SU-DHL-6 (cell line): ENCODE data around the gene STYX.

Experiments used
- H2AFZ ChIP-seq: fragments of 200-600 bp; sonication (generic); 2 replicates; pipeline ENCODE4 v1.6.1; 2014; ENCODE audit warnings: low read depth, mild to moderate bottlenecking, moderate library complexity, mixed read lengths, antibody characterized with exemption, low read length; ENCODE audit not compliant: severe bottlenecking
- H3F3A ChIP-seq: fragments of 200-600 bp; shearing (Covaris generic); 2 replicates; pipeline ENCODE4 v1.6.0; 2016; ENCODE audit warnings: antibody characterized with exemption, mild to moderate bottlenecking; ENCODE audit not compliant: insufficient read depth
- H3K27ac ChIP-seq: fragments of 200-600 bp; sonication (generic); 2 replicates; pipeline ENCODE4 v1.5.1; 2016; ENCODE audit warnings: low read depth, mild to moderate bottlenecking, low read length, moderate library complexity, mixed read lengths
- H3K27me3 ChIP-seq: fragments of 200-600 bp; sonication (generic), shearing (Covaris generic); 2 replicates; pipeline ENCODE4 v1.6.0; 2014; ENCODE audit warnings: mild to moderate bottlenecking, low read length
- H3K36me3 ChIP-seq: fragments of 200-600 bp; sonication (generic); 2 replicates; pipeline ENCODE4 v1.6.1; 2014; ENCODE audit warnings: mild to moderate bottlenecking, low read length, mixed read lengths
- H3K4me2 ChIP-seq: fragments of 300-600, 200-600 bp; shearing (Covaris generic), sonication (generic); 2 replicates; pipeline ENCODE4 v1.6.0; 2014; ENCODE audit warnings: low read length, low read depth, mild to moderate bottlenecking; ENCODE audit not compliant: poor library complexity, severe bottlenecking
- H3K4me3 ChIP-seq: fragments of 200-600 bp; sonication (generic); 2 replicates; pipeline ENCODE4 v1.5.1; 2014; ENCODE audit warnings: antibody characterized with exemption, low read length, mild to moderate bottlenecking, mixed read lengths; ENCODE audit not compliant: insufficient read depth, poor library complexity, severe bottlenecking
- H3K79me2 ChIP-seq: fragments of 200-600 bp; sonication (generic); 2 replicates; pipeline ENCODE4 v1.6.1; 2014; ENCODE audit warnings: mild to moderate bottlenecking, low read length, moderate library complexity; ENCODE audit not compliant: insufficient read depth
- H3K9ac ChIP-seq: fragments of 200-600 bp; sonication (generic); 2 replicates; pipeline ENCODE4 v1.7.0; 2014; ENCODE audit warnings: mild to moderate bottlenecking, low read length
- H3K9me2 ChIP-seq: fragments of 200-600 bp; sonication (generic); replicated peaks from 2 replicates; pipeline ENCODE4 v1.6.1; 2014; ENCODE audit warnings: low read length; ENCODE audit not compliant: insufficient read depth
- H3K9me3 ChIP-seq: fragments of 200-600 bp; sonication (generic); 2 replicates; pipeline ENCODE4 v1.6.1; 2014; ENCODE audit warnings: low read length, mixed read lengths; ENCODE audit not compliant: insufficient read depth
- H4K20me1 ChIP-seq: fragments of 200-600 bp; sonication (generic); 2 replicates; pipeline ENCODE4 v1.6.1; 2014; ENCODE audit warnings: low read depth, mild to moderate bottlenecking, antibody characterized with exemption, low read length, moderate library complexity, mixed read lengths
- EZH2phosphoT487 ChIP-seq: fragments of 200-600 bp; sonication (generic), shearing (Covaris generic); conservative IDR thresholded peaks from 2 replicates; pipeline ENCODE4 v1.6.1; 2018; ENCODE audit warnings: mild to moderate bottlenecking, antibody characterized with exemption, low read length, moderate library complexity, mixed read lengths
- TF ChIP-seq, protein P1 (sequence below): fragments of 200-600 bp; sonication (generic); IDR thresholded peaks from one replicate; pipeline ENCODE4 v1.5.1; 2017; ENCODE audit warnings: antibody characterized with exemption, mild to moderate bottlenecking, low read length, moderate library complexity; ENCODE audit not compliant: insufficient read depth, poor library complexity, severe bottlenecking

The STYX gene

DNA sequence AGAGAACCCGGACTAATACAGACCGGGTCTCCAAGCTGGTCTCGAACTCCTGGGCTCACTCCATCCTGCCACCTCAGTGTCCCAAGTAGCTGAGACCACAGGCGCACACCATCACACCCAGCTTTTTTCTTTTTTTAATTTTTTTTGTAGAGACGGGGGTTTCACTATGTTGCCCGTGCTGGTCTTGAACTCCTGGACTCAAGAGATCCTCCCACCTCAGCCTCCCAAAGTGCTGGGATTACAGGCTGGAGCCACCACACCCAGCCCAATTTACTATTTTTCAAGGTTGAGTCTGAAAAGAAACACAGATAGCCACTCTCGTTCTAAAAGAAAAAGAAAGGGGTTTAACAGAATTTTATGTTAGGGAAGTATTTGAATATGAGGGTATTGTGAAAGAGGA, 36.4 kb upstream of the STYX start:
- Histone ChIP-seq H3K4me3 (no peak overlapping the region), H3K27me3 (no peaks in the 10 kb centered on the region), H3K27ac (no peak overlapping the region), H2AFZ (no peak overlapping the region), H3K9ac (no peak overlapping the region), H3K79me2 (peaks cover 67% of the 10 kb centered on the region), H3K9me2 (no peaks in the 10 kb centered on the region), H4K20me1 (peaks cover 19% of the 10 kb centered on the region), H3F3A (peaks cover 9% of the 10 kb centered on the region; the same call in 1 of the 2 replicates), H3K36me3 (no peaks in the 10 kb centered on the region; the same call in 1 of the 2 replicates), H3K9me3 (no peaks in the 10 kb centered on the region), H3K4me2 (peak overlapping the region; percentile 80)
- no peak for TF ChIP-seq EZH2phosphoT487
- TF ChIP-seq, protein P1, sequence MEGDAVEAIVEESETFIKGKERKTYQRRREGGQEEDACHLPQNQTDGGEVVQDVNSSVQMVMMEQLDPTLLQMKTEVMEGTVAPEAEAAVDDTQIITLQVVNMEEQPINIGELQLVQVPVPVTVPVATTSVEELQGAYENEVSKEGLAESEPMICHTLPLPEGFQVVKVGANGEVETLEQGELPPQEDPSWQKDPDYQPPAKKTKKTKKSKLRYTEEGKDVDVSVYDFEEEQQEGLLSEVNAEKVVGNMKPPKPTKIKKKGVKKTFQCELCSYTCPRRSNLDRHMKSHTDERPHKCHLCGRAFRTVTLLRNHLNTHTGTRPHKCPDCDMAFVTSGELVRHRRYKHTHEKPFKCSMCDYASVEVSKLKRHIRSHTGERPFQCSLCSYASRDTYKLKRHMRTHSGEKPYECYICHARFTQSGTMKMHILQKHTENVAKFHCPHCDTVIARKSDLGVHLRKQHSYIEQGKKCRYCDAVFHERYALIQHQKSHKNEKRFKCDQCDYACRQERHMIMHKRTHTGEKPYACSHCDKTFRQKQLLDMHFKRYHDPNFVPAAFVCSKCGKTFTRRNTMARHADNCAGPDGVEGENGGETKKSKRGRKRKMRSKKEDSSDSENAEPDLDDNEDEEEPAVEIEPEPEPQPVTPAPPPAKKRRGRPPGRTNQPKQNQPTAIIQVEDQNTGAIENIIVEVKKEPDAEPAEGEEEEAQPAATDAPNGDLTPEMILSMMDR: no peak

DNA sequence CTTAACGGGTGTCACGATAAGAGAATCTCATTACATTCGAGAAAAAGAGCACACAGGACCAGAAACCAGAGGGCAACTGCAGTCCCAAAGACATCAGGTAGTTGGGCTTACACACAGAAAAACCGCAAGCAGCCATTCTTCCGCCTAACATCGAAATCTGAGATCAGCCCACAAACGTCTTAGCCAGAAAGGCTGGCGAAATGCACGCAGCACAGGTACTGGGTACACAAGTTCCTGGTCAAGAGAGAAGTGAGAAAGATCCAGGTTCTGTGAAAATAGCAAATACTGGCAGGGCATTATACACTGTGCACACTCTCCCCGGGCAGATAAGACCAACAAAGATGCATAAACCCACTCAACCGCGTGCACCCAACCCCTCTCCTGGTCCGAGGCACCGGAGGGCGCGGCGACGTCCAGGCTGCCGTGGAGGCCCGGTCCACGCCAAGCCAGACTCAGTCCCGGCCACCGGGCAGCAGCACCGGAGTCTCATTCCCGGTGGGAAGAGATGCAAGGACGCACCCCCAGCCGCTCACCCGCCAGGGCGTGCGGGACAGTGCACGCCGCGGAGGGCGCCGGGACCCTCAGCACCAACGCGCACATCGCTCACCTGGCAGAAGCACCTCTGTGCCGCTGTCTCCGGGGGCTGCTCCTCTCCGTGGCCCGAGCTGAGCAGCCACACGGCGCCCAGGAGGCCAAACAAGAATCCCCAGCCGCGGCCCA, 35.0 kb upstream of the STYX start:
- peak overlapping the region; percentile 66 for H3K4me3 ChIP-seq
- peak overlapping the region; percentile 60 for H3K27ac ChIP-seq
- peaks cover 53% of the 10 kb centered on the region for H3K79me2 ChIP-seq

DNA sequence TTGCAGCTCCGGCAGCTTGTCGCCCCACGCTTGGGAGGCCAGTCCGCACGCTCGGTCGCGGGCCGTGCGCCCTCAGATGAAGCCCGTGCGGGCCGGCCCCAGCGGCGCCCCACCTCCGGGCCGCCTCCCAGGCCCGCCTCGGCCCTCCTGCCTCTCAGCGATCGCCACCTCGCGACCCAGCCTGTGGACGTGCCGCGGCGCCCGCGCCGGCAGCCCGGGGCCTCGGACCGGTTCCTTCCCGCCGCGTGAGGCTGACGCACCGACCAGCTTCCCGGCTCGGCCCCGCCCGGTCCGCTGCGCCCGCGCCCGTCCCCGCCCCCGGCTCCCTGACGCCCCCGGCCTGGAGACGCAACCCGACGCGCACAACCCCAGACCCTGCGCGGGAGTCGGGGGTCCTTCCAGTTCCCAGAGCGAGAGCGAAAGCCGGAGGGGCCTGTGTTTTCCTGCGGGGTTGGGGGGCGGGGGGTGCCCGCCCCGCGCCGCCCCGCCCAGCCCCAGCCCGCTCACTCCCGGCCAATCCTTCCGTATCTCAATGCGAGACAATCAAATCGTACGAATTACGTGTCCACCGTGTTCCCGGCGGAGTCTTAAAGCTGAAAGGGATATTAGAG, 34.4 kb upstream of the STYX start, which contains the start of gene ERO1A:
ERO1A (minus strand) TSS at position 78 of the 611 bp plus-strand sequence; CDS start at position 1, 77 bp downstream.
- Histone ChIP-seq H3K79me2 (peaks cover 46% of the 10 kb centered on the region), H3K4me3 (peak within 1 kb of the TSS; percentile 66), H3K4me2 (peak within 1 kb of the TSS; percentile 80), H3K9ac (peak within 1 kb of the TSS; percentile 82), H3F3A (peaks cover 13% of the 10 kb centered on the region; the same call in 1 of the 2 replicates), H3K27ac (peak within 1 kb of the TSS; percentile 60), H3K9me3 (no peaks in the 10 kb centered on the region), H4K20me1 (peaks cover 15% of the 10 kb centered on the region), H3K27me3 (no peaks in the 10 kb centered on the region), H3K36me3 (no peaks in the 10 kb centered on the region; the same call in 1 of the 2 replicates), H2AFZ (peak within 1 kb of the TSS; percentile 81), H3K9me2 (no peaks in the 10 kb centered on the region)
- TF ChIP-seq EZH2phosphoT487: no peak
- TF ChIP-seq, protein P1: no peak

More for the DNA sequence above, 35.0 kb upstream of the STYX start:
- TF ChIP-seq, protein P1: no peak
- no peak for TF ChIP-seq EZH2phosphoT487
- Histone ChIP-seq H2AFZ (peak overlapping the region; percentile 81), H3K27me3 (no peaks in the 10 kb centered on the region), H3F3A (peaks cover 9% of the 10 kb centered on the region; the same call in 1 of the 2 replicates), H3K9me3 (no peaks in the 10 kb centered on the region), H3K9me2 (no peaks in the 10 kb centered on the region), H3K4me2 (peak overlapping the region; percentile 80), H4K20me1 (peaks cover 15% of the 10 kb centered on the region), H3K9ac (peak overlapping the region; percentile 82), H3K36me3 (no peaks in the 10 kb centered on the region; the same call in 1 of the 2 replicates)
